NT2/D1 (cell line): ENCODE data around the gene IL3RA.
A peak's percentile ranks its signal among the peaks of the same experiment; 100 is the strongest.

ENCODE experiments used
- DNase-seq: peaks from one replicate; pipeline ENCODE4 v3.0.0-alpha.2; 2011; ENCODE audit warnings: low read depth, low spot score
- H3K27me3 ChIP-seq: 2 replicates; pipeline ENCODE4 v1.6.0; 2011; ENCODE audit warnings: mild to moderate bottlenecking; ENCODE audit not compliant: insufficient read length, insufficient read depth
- H3K36me3 ChIP-seq: 2 replicates; pipeline ENCODE4 v1.6.1; 2011; ENCODE audit warnings: mild to moderate bottlenecking, low read length, mixed read lengths; ENCODE audit not compliant: insufficient read depth, insufficient read length
- H3K4me1 ChIP-seq: 2 replicates; pipeline ENCODE4 v1.5.1; 2011; ENCODE audit not compliant: insufficient read depth, insufficient read length
- H3K4me3 ChIP-seq: 2 replicates; pipeline ENCODE4 v1.5.1; 2011; ENCODE audit warnings: low read depth; ENCODE audit not compliant: insufficient read length
- H3K9ac ChIP-seq: 2 replicates; pipeline ENCODE4 v1.6.0; 2011; ENCODE audit warnings: low read depth; ENCODE audit not compliant: insufficient read length
- H3K9me3 ChIP-seq: 2 replicates; pipeline ENCODE4 v1.5.1; 2011; ENCODE audit warnings: mild to moderate bottlenecking, low read length; ENCODE audit not compliant: insufficient read depth
- SUZ12 ChIP-seq: IDR thresholded peaks from 2 replicates; pipeline ENCODE4 v1.6.1; 2011; ENCODE audit not compliant: insufficient read length, insufficient read depth; ENCODE audit errors: extremely low read depth
- YY1 ChIP-seq: IDR thresholded peaks from 2 replicates; pipeline ENCODE4 v1.6.1; 2011; ENCODE audit not compliant: insufficient read length, insufficient read depth
- ZNF274 ChIP-seq: IDR thresholded peaks from 2 replicates; pipeline ENCODE4 v1.6.1; 2011; ENCODE audit warnings: mild to moderate bottlenecking, low read depth, low read length

The IL3RA gene

DNA sequence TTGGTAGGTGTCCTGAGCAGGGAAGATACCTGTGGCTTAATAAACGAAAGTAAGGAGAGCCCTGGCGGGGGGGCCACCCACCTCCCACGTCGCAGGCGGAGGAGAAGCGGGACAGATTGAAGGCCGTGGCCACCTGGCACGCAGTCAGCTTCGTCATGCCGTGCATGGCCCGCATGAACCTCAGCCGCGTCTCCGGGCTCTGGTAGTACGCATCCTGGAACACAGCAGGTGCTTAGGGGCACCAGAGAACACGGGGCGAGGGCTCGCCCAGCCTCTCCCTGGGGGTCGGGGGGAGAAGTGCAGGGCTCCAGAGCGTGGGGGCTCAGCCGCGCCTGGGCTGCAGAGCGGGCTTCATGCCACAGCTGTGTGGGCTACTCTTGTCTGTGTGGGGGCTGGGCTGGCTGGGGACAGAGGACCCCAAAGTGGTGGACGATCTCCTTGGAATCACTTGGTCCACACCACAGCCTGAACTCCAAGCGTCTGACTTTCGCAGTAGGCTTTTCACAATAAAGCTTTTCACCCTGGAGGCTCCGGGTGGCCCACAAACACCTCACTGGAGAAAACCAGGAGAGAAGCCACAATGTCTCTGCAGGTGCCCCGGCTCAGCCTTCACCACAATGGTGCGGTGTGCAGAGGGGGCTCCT lies 82.4 kb downstream of the IL3RA start:
- Histone ChIP-seq H3K4me3 (no peak overlapping the region), H3K27me3 (no peaks in the 10 kb centered on the region), H3K4me1 (peaks cover 9% of the 10 kb centered on the region), H3K9ac (peak overlapping the region; percentile 17), H3K36me3 (peaks cover 57% of the 10 kb centered on the region), H3K9me3 (no peaks in the 10 kb centered on the region)
- no peak for DNase-seq
- TF ChIP-seq SUZ12 (no peak), YY1 (no peak), ZNF274 (no peak)

DNA sequence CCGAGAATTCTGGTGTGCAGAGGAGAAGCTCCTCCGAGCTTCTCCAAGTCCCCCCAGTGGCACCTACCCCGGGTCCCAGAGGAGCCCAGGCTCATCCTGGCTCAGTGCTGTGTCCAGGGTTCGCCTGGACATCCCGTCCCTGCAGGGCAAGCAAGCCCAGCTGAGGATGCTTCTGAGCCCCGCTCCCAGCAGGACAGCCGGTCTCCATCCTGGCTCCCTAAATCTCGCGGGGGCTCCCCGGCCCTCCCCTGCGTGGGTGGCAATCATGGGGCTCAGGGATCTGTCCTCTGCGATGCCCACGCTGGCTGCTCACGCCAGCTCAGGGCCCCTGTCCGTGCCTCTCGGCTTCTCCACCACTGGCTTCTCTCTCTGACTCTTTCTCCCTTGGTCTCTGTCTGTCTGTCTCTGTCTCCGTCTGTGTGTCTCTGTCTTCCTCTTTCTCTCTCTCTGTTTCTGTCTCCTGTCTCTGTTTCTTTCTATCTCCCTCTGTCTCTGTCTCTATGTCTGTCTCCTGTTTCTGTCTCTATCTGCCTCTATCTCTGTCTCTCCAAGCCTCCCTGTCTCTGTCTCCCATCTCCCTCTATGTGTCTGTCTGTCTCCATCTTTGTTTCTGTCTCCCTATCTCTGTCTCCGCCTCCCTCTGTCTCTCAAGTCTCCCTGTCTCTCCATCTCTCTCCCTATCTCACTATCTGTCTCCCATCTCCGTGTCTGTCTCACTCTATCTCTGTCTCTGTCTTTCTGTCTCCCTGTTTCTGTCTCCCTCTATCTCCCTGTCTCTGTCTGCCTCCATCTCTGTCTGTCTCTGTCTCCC lies 83.2 kb downstream of the IL3RA start:
- Histone ChIP-seq H3K27me3 (no peaks in the 10 kb centered on the region), H3K4me1 (peaks cover 9% of the 10 kb centered on the region), H3K4me3 (no peak overlapping the region), H3K9me3 (no peaks in the 10 kb centered on the region), H3K9ac (no peak overlapping the region), H3K36me3 (peaks cover 55% of the 10 kb centered on the region)
- no peak for DNase-seq
- TF ChIP-seq SUZ12 (no peak), YY1 (no peak), ZNF274 (no peak)

GRCh38 chrX:1420371-1420770 lies 83.8 kb downstream of the IL3RA start:
- H3K27me3 ChIP-seq, result no peaks in the 10 kb centered on the region
- peaks cover 9% of the 10 kb centered on the region for H3K4me1 ChIP-seq
- TF ChIP-seq ZNF274, result no peak
- no peak for TF ChIP-seq YY1
- TF ChIP-seq SUZ12, result no peak
- H3K9ac ChIP-seq, result peak overlapping the region; percentile 26
- no peaks in the 10 kb centered on the region for H3K9me3 ChIP-seq
- peaks cover 59% of the 10 kb centered on the region for H3K36me3 ChIP-seq
- no peak overlapping the region for H3K4me3 ChIP-seq
- DNase-seq, result no peak

- Histone ChIP-seq H3K4me3 (no peak overlapping the region), H3K9me3 (no peaks in the 10 kb centered on the region), H3K9ac (no peak overlapping the region), H3K36me3 (peaks cover 59% of the 10 kb centered on the region), H3K27me3 (no peaks in the 10 kb centered on the region), H3K4me1 (peaks cover 9% of the 10 kb centered on the region)
- DNase-seq, result no peak
- TF ChIP-seq YY1, result no peak
- TF ChIP-seq SUZ12, result no peak
- TF ChIP-seq ZNF274, result no peak
Measured at GRCh38 chrX:1421433-1422134, 85.0 kb downstream of the IL3RA start.

GRCh38 chrX:1422135-1422465 lies 85.5 kb downstream of the IL3RA start:
- H3K4me3 ChIP-seq, result no peak overlapping the region
- no peaks in the 10 kb centered on the region for H3K9me3 ChIP-seq
- H3K36me3 ChIP-seq, result peaks cover 57% of the 10 kb centered on the region
- DNase-seq, result no peak
- TF ChIP-seq ZNF274 (no peak), YY1 (no peak), SUZ12 (no peak)
- no peak overlapping the region for H3K9ac ChIP-seq
- H3K27me3 ChIP-seq, result no peaks in the 10 kb centered on the region
- H3K4me1 ChIP-seq, result peaks cover 9% of the 10 kb centered on the region

DNA sequence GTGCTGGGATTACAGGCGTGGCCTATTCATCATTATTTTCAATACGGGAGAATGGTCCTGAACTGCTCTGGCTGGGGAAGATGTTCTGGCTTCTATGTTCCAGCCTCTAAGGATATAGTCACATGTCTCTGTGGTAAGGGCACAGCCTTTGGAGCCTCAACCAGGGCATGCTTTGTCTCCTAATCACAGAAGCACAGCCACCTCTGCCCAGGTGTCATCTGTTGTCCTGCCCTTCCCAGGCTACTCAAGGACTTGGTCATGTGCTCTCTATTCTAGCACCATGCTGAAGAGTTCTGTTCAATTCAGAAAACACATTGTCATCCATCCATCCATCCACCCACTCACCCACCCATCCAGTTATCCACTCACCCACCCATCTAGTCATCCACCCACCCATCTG lies 86.6 kb downstream of the IL3RA start:
- TF ChIP-seq YY1 (no peak), ZNF274 (no peak), SUZ12 (no peak)
- Histone ChIP-seq H3K4me3 (no peak overlapping the region), H3K9ac (no peak overlapping the region), H3K9me3 (no peaks in the 10 kb centered on the region), H3K36me3 (peaks cover 55% of the 10 kb centered on the region), H3K27me3 (no peaks in the 10 kb centered on the region), H3K4me1 (peaks cover 9% of the 10 kb centered on the region)
- no peak for DNase-seq
